ENCODE data around the gene PEDS1. TPM values are rescaled to one million over a fixed set of nuclear protein-coding genes. Genes with fewer than 3 reads are reported as not detected.

The PEDS1 gene
- total and polyA plus RNA-seq, 2 of the 13 experiments (the other 11 are each of a cell fraction or from before 2014, with no cell fraction given) = 30.5 to 93.9 TPM

- TF ChIP-seq ZNF572 (CRISPR knock-in tag; IDR thresholded peaks at IDR 0.05) (0 out of 2 replicates have a peak, but pooled peaks have one; percentile 52), CEBPG (CRISPR knock-in tag; IDR thresholded peaks at IDR 0.05) (no peak), ZNF367 (CRISPR knock-in tag; IDR thresholded peaks at IDR 0.05; ENCODE audit: borderline replicate concordance) (no peak), ZZZ3 (CRISPR knock-in tag; IDR thresholded peaks at IDR 0.05; ENCODE audit: borderline replicate concordance) (0 out of 2 replicates have a peak, but pooled peaks have one; percentile 21), CSRNP1 (CRISPR knock-in tag; IDR thresholded peaks at IDR 0.05) (no peak; the same call in 1 of the 2 replicates), ZNF737 (CRISPR knock-in tag; IDR thresholded peaks at IDR 0.05; ENCODE audit: borderline replicate concordance) (no peak), CAMTA2 (CRISPR knock-in tag; IDR thresholded peaks at IDR 0.05; ENCODE audit: borderline replicate concordance) (no peak; the same call in 1 of the 2 replicates), CCAR2 (optimal IDR thresholded peaks at IDR 0.05; ENCODE audit: low read depth, low read length) (no peak), KDM2A (CRISPR knock-in tag; IDR thresholded peaks at IDR 0.05; ENCODE audit: borderline replicate concordance, low read depth) (peak; percentile 39; the same call in 1 of the 2 replicates), MIXL1 (CRISPR knock-in tag; IDR thresholded peaks at IDR 0.05) (no peak), ZHX1 (CRISPR knock-in tag; IDR thresholded peaks at IDR 0.05; ENCODE audit: low read depth) (no peak), IRF9 (CRISPR knock-in tag; IDR thresholded peaks at IDR 0.05; ENCODE audit: borderline replicate concordance) (no peak)
- TF ChIP-seq, protein P1, sequence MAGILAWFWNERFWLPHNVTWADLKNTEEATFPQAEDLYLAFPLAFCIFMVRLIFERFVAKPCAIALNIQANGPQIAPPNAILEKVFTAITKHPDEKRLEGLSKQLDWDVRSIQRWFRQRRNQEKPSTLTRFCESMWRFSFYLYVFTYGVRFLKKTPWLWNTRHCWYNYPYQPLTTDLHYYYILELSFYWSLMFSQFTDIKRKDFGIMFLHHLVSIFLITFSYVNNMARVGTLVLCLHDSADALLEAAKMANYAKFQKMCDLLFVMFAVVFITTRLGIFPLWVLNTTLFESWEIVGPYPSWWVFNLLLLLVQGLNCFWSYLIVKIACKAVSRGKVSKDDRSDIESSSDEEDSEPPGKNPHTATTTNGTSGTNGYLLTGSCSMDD (CRISPR knock-in tag; IDR thresholded peaks at IDR 0.05) = no peak
- TF ChIP-seq, protein P2, sequence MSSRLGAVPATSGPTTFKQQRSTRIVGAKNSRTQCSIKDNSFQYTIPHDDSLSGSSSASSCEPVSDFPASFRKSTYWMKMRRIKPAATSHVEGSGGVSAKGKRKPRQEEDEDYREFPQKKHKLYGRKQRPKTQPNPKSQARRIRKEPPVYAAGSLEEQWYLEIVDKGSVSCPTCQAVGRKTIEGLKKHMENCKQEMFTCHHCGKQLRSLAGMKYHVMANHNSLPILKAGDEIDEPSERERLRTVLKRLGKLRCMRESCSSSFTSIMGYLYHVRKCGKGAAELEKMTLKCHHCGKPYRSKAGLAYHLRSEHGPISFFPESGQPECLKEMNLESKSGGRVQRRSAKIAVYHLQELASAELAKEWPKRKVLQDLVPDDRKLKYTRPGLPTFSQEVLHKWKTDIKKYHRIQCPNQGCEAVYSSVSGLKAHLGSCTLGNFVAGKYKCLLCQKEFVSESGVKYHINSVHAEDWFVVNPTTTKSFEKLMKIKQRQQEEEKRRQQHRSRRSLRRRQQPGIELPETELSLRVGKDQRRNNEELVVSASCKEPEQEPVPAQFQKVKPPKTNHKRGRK (CRISPR knock-in tag; IDR thresholded peaks at IDR 0.05) = no peak
- TF ChIP-seq, protein P3, sequence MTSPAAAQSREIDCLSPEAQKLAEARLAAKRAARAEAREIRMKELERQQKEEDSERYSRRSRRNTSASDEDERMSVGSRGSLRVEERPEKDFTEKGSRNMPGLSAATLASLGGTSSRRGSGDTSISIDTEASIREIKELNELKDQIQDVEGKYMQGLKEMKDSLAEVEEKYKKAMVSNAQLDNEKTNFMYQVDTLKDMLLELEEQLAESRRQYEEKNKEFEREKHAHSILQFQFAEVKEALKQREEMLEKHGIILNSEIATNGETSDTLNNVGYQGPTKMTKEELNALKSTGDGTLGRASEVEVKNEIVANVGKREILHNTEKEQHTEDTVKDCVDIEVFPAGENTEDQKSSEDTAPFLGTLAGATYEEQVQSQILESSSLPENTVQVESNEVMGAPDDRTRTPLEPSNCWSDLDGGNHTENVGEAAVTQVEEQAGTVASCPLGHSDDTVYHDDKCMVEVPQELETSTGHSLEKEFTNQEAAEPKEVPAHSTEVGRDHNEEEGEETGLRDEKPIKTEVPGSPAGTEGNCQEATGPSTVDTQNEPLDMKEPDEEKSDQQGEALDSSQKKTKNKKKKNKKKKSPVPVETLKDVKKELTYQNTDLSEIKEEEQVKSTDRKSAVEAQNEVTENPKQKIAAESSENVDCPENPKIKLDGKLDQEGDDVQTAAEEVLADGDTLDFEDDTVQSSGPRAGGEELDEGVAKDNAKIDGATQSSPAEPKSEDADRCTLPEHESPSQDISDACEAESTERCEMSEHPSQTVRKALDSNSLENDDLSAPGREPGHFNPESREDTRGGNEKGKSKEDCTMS (CRISPR knock-in tag; conservative IDR thresholded peaks at IDR 0.05) = no peak
Observed at GRCh38 chr20:50138479-50139393, 14.8 kb downstream of the PEDS1 start (continued).

Measured in HepG2 (cell line).